Lung (tissue), 16 donors: ENCODE measurements around the gene PRDM16. TPM values are rescaled to one million over a fixed set of nuclear protein-coding genes. Genes with fewer than 3 reads are reported as not detected.

Experiments
- ATAC-seq: fragments of 200-7000 bp; cut with Tn5 transposase; one replicate; pipeline ENCODE4 v1.9.1; 2020; ENCODE audit warnings: moderate number of reproducible peaks; ENCODE audit not compliant: insufficient read depth, low FRiP score
- DNase-seq, 3 donors: peaks; one replicate each; pipeline ENCODE4 v3.0.0-alpha.2; 2013 to 2017
- H3K27ac ChIP-seq, 2 donors: one replicate each; pipeline ENCODE4 v1.5.1; 2013; ENCODE audit warnings: mild to moderate bottlenecking in 2 of 2, moderate library complexity in 2 of 2, control low read depth in 1 of 2, inconsistent platforms in 1 of 2, low read depth in 1 of 2, low read length in 1 of 2
- H3K27me3 ChIP-seq, 3 donors: one replicate each; pipeline ENCODE4 v1.5.1; 2013; ENCODE audit warnings: low read length in 2 of 3; ENCODE audit not compliant: control insufficient read depth in 3 of 3, insufficient read depth in 3 of 3
- H3K36me3 ChIP-seq, 4 donors: one replicate each; pipeline ENCODE4 v1.5.1; 2013; ENCODE audit warnings: low read length in 4 of 4, mild to moderate bottlenecking in 1 of 4, moderate library complexity in 1 of 4; ENCODE audit not compliant: control insufficient read depth in 4 of 4, insufficient read depth in 4 of 4
- H3K4me1 ChIP-seq, 5 donors: one replicate each; pipeline ENCODE4 v1.5.1; 2013; ENCODE audit warnings: low read length in 5 of 5, mild to moderate bottlenecking in 2 of 5, moderate library complexity in 1 of 5; ENCODE audit not compliant: control insufficient read depth in 5 of 5, insufficient read depth in 5 of 5
- H3K4me3 ChIP-seq: one replicate; pipeline ENCODE4 v1.5.1; 2013; ENCODE audit warnings: mild to moderate bottlenecking, control low read depth, moderate library complexity
- H3K9ac ChIP-seq, 2 donors: one replicate each; pipeline ENCODE4 v1.5.1; 2013; ENCODE audit warnings: low read length in 2 of 2, control low read depth in 1 of 2; ENCODE audit not compliant: insufficient read depth in 1 of 2
- H3K9me3 ChIP-seq, 4 donors: one replicate each; pipeline ENCODE4 v1.5.1; 2013; ENCODE audit warnings: low read length in 3 of 4, mild to moderate bottlenecking in 1 of 4, moderate library complexity in 1 of 4; ENCODE audit not compliant: control insufficient read depth in 4 of 4, insufficient read depth in 3 of 4
- CTCF ChIP-seq: IDR thresholded peaks from 2 replicates; pipeline ENCODE4 v1.5.1; 2012; ENCODE audit warnings: mild to moderate bottlenecking; ENCODE audit errors: control extremely low read depth, extremely low read depth
- WGBS, 2 donors: extraction: QIAGEN DNeasy Blood & Tissue Kit; methylation state at CpG; one replicate each; pipeline ENCODE4 v1.1.7; 2013; 5-methylcytosine and 5-hydroxymethylcytosine counted together
- long read RNA-seq, 5 donors: transcript quantifications; one replicate each; lab custom pipeline, GENCODE V29; 2026
- polyA plus RNA-seq, 2 donors: library from polyadenylated mRNA; stranded (reverse); fragments of 200-250 nt; gene quantifications; one replicate each; pipeline ENCODE4 v1.2.1, GENCODE V29; 2013
- total RNA-seq, 2 donors: library from RNA; depleted of rRNA in 1 of 2; stranded (reverse); fragments of >200 nt in 1 of 2; gene quantifications; one replicate each; pipeline ENCODE4 v1.2.1, GENCODE V29; 2014 to 2021
- donor health status: control.
- donor health status: control.
- donor health status: Bipolar disorder and iron deficiency.
- donor health status: healthy.
- donor health status: DM: yes; HTN: yes; CAD: no.

Gene PRDM16
- total RNA-seq (10 to 100 TPM; 21.3 to 36.5 TPM), polyA plus RNA-seq (1 to 10 TPM; 2.4 to 5.0 TPM)
- long read RNA-seq, donor 1, partial matches to known transcripts = 0 of 1 reads
- long read RNA-seq, donor 1, other reads (novel, unspliced or antisense) = 0 of 1 reads
- long read RNA-seq, donor 2, partial matches to known transcripts = 0 of 1 reads
- long read RNA-seq, donor 2, other reads (novel, unspliced or antisense) = 0 of 1 reads
- long read RNA-seq, donor 3, partial matches to known transcripts = 0 of 1 reads
- long read RNA-seq, donor 3, other reads (novel, unspliced or antisense) = 0 of 1 reads
- long read RNA-seq, donor 4 = 0 reads
- long read RNA-seq, donor 5, transcript PRDM16-210 (2 exons, 581 nt) = major isoform, 6 of 7 reads
- long read RNA-seq, donor 5, partial matches to known transcripts = 0 of 7 reads
- long read RNA-seq, donor 5, other reads (novel, unspliced or antisense) = 0 of 7 reads

GRCh38 chr1:3068564-3069431 lies at the start of gene PRDM16:
Gene PRDM16 (plus strand): TSS chr1:3069203. CDS start chr1:3069260, 57 bp downstream.
- peaks cover 0 to 24% (median 2%) of the 10 kb centered on the region in 5 donors for H3K4me1 ChIP-seq
- DNase-seq = peak; percentile 66 to 76 (median 67)
- no peak for ATAC-seq
- no peaks in the 10 kb centered on the region for H3K36me3 ChIP-seq
- peak within 1 kb of the TSS; percentile 60 for H3K4me3 ChIP-seq
- H3K27me3 ChIP-seq = peaks cover 5 to 56% (median 53%) of the 10 kb centered on the region in 3 donors
- no peak for TF ChIP-seq CTCF
- WGBS, 2 donors = 1% methylated on average over 80 to 106 of the region's 106 CpGs
- no peaks in the 10 kb centered on the region for H3K9me3 ChIP-seq
- H3K9ac ChIP-seq = no peak within 1 kb of the TSS
- peak within 1 kb of the TSS; percentile 89 to 95 for H3K27ac ChIP-seq

- WGBS, 2 donors = 92 to 94% methylated on average over 24 of the region's 24 CpGs
- ATAC-seq = no peak
- no peak overlapping the region for H3K27ac ChIP-seq
- H3K9ac ChIP-seq = no peak overlapping the region
- H3K9me3 ChIP-seq = no peaks in the 10 kb centered on the region
- peaks cover 0 to 17% (median under 1%) of the 10 kb centered on the region in 3 donors for H3K27me3 ChIP-seq
- H3K4me1 ChIP-seq = no peaks in the 10 kb centered on the region
- no peak overlapping the region for H3K4me3 ChIP-seq
- no peaks in the 10 kb centered on the region for H3K36me3 ChIP-seq
- peak in 1 of 3 donors; percentile 7 for DNase-seq
- TF ChIP-seq CTCF = no peak
Measured at GRCh38 chr1:3019516-3020051, 49.4 kb upstream of the PRDM16 start.

- no peaks in the 10 kb centered on the region for H3K36me3 ChIP-seq
- H3K27me3 ChIP-seq = peaks cover 0 to 9% (median 0%) of the 10 kb centered on the region in 3 donors
- TF ChIP-seq CTCF = no peak
- DNase-seq = peak in 1 of 3 donors; percentile 8
- ATAC-seq = no peak
- no peaks in the 10 kb centered on the region for H3K9me3 ChIP-seq
- H3K9ac ChIP-seq = no peak overlapping the region
- no peak overlapping the region for H3K27ac ChIP-seq
- no peaks in the 10 kb centered on the region for H3K4me1 ChIP-seq
- no peak overlapping the region for H3K4me3 ChIP-seq
- WGBS, 2 donors = 92 to 97% methylated on average over 12 of the region's 12 CpGs
Measured at GRCh38 chr1:3020263-3020909, 48.6 kb upstream of the PRDM16 start.
